ENCODE results near the gene PPFIBP2. TPM values are rescaled to one million over a fixed set of nuclear protein-coding genes. Genes with fewer than 3 reads are reported as not detected.
A peak's percentile ranks its signal among the peaks of the same experiment; 100 is the strongest.

Gene PPFIBP2
- total RNA-seq, 1 donor from 2014 or later, result 19.9 TPM

- no peak for ATAC-seq
- intact Hi-C loops (cut with micrococcal nuclease), result no loop called here
These were observed 8.7 kb downstream of the PPFIBP2 start for GRCh38 chr11:7522546-7522945.

GRCh38 chr11:7523416-7524210 lies 9.8 kb downstream of the PPFIBP2 start:
- intact Hi-C loops (cut with micrococcal nuclease), result no loop called here
- no peak for DNase-seq
- peak; percentile 62 for ATAC-seq

More at GRCh38 chr11:7522546-7522945, 8.7 kb downstream of the PPFIBP2 start:
- DNase-seq, result no peak

DNA sequence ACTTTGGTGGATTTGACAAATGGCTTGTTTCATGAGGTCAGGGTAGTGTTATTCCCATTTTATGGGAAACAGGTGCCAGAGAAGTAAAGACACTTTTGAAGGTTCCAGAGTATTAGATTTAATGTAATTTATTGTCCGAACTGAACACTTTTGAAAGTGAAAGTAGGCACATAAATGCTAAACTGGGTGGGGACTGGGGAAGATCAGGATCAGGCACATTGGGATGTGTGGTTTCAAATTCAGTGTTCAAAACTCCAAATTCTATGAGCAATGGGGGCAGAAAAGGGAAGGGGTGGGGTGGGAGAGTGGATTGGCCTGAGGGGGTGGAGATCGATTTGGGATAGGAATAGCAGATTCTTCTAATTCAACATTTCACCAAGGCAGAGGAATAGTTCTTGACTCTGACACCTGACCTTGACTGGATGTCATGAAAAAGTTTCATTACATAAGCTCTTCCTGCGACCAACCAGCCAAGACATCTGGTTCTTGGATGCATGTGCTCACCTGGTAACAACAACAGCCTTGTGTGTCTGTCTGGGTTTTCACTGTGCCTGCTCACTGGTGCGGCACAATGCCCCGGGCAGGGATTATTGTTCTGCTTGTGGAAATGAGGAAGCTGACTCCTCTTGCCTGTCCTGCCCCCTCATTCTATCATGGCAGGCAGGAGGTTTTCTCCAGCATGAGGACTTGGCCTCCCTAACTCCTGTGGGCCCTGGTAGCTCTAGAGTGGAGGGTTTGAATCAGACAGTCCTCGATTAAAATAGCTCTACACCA lies 10.8 kb downstream of the PPFIBP2 start:
- DNase-seq (no peak), ATAC-seq (peak; percentile 17)
- intact Hi-C loops (cut with micrococcal nuclease), result no loop called here

GRCh38 chr11:7525424-7525823 lies 11.6 kb downstream of the PPFIBP2 start:
- DNase-seq (no peak), ATAC-seq (no peak)
- intact Hi-C loops (cut with micrococcal nuclease), result no loop called here

- intact Hi-C loops (cut with micrococcal nuclease), result no loop called here
- ATAC-seq (no peak), DNase-seq (no peak)
These were observed 13.2 kb downstream of the PPFIBP2 start for GRCh38 chr11:7527029-7527428.

DNA sequence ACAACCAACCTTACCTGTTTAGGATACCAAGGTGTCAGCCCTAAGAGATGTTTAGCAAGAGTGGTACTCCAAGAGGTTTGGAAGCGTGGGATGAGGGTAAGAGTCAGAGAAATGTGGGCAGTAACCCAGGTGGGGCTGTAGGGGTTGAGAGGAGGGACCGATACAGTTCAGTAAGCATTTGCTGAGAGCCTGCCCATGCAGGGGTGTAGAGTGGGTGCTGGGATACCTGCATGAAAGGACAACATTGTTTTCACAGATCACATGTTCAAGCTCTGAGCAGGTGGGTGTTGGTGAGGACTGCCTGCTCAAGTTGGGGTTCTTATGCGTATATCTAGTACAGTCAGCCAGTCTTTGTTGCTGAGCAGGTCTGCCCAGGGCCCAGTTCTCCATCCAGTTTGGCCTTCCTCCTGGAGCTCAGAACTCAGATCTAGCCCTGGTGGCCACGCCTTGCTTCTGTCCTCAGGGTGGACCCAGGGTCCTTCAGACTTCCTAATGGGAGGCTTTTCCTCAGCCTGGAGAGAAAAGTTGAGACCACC lies 14.8 kb downstream of the PPFIBP2 start:
- no peak for DNase-seq
- no peak for ATAC-seq
- intact Hi-C loops (cut with micrococcal nuclease), result no loop called here

DNA sequence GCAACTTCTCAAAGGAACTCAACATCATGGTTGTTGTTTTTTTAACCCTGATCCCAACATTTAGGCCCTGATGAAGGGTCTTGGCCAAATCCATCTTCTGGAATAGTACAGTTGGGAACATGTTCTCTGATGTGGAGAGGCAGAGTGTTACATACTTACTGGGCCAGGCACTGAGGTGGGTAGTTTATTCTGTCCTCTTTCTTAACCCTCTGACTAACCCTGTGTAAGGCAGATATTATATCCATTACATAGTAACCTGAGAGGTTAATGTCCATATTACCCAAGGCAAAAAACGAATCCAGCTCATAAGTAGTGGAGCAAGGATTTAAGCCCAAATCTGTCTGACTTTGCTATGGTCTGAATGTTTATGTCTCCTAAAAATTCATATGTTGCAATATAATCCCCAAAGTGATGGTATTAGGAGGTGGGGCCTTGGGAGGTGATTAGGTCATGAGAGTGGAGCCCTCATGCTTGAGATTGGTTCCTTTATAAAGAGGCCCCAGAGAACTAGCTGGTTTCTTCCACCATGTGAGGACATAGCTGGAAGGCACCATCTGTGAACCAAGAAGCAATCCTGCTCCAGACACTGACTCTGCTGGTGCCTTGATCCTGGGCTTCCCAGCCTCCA lies 16.3 kb downstream of the PPFIBP2 start:
- DNase-seq, result no peak
- no peak for ATAC-seq
- intact Hi-C loops (cut with micrococcal nuclease), result no loop called here

GRCh38 chr11:7531011-7531410 lies 17.2 kb downstream of the PPFIBP2 start:
- intact Hi-C loops (cut with micrococcal nuclease), result no loop called here
- no peak for ATAC-seq
- no peak for DNase-seq

DNA sequence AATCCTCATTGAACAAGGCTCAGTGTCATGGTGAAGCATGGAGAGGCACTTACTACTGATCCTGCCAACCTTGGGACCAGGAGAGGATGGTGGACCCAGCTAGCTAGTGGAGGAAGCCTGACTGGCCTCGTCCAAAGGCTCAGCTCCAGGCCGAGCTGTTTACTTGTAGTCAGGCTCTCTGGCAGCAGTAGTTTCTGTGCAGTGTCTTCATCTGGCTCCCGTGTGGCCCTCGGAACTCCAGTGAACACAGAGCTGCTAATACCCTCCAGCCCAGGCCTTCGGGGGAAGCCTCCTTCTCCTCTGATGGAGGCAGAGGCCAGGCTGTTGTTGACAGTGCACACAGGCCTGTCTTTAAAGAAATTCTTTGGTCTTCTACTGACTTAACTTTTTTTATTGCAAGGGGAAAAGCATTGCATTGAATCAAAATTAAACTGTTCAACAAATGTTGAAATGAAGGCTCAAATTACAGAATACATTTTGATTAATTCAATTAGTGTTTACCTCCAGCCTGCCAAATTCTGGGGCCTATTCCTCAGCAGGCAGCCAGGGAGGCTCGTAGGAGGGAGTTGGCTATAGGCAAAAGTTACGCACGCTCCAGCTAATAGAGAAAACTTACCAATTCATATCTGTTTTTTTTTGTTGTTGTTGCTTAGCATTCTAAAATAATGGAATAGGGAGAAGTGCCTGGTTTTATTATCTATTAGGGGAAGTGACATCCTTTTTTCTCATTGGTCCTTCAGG lies 18.8 kb downstream of the PPFIBP2 start:
- intact Hi-C loops (cut with micrococcal nuclease), result no loop called here
- no peak for DNase-seq
- no peak for ATAC-seq

DNA sequence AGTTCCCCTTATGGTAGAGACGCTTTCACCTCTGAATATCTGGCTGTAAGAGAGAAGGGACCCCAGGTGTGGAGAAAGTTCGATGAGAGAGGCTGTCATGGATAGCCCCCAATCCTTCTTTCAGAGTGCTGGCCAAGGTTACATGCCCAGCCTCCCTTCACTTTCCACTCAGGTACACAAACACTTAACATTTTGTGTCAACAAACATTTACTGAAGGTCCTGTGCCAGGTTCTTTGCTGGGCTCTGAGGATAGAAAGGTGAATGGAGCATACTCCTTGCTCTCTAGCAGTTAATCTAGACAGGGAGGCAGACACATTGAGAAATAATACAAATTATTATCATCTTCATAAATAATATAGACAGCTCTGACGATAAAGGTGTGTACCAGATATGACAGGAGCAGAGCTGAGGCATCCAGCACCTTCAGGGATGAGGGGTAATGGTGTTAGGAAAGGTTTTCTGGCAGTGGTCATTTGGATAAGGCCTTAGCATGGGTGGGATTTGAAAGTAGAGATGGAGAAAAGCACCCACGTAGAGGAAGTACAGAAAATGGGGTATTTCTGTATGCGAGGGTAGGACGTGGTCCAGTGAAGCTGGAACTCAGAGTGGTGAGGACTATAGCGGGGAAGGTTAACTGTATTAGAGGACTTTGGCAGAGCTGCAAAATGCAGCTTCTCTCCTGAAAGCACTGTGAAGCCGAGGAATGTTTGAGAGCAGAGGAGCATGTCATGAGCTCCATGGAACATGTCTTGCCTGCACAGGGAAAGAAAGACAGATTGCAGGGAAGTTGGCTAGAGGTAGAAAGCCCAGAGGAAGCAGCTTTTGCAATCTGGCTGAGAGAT lies 19.6 kb downstream of the PPFIBP2 start:
- intact Hi-C loops (cut with micrococcal nuclease), result no loop called here
- ATAC-seq (no peak), DNase-seq (no peak)

DNA sequence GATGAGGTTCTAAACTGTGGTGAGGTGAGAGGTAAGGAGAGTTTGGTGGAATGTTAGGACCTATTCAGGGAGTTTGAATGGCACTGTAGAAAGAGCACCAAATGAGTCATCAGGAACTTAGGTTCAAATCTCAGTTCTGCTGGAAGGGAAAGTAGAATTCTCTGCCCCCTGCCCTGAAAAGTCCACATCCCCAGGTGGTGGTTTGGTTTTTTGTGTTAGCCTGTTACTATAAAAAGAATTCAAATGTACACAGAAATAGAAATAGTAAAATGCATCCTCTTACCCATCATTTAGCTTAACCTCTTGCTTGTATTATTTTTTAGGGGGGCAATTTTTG lies 20.2 kb downstream of the PPFIBP2 start:
- intact Hi-C loops (cut with micrococcal nuclease), result no loop called here

GRCh38 chr11:7536100-7536499 lies 22.3 kb downstream of the PPFIBP2 start:
- no peak for ATAC-seq
- no peak for DNase-seq
- intact Hi-C loops (cut with micrococcal nuclease), result no loop called here

More for the DNA sequence above, 20.2 kb downstream of the PPFIBP2 start:
- DNase-seq (no peak), ATAC-seq (no peak)

DNA sequence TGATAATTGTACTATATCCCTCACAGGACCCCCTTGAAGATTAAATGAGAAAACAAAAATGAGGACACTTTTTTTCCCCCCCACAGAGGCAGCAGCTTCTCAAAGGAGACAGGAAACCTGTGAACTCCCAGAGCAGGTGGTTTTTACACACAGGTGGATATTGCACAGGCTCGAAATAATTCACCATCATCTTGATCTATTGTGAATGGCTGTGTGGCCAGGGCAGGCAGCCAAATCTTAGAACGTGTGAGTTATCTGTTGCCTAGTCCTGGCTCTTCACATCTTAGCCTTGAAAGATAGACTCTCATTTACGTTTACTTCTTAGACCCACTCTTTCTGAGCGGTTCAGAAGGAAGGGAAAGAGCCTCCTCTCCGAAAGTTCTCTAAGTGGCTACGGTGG lies 23.5 kb downstream of the PPFIBP2 start:
- ATAC-seq (no peak), DNase-seq (no peak)
- intact Hi-C loops (cut with micrococcal nuclease), result no loop called here

DNA sequence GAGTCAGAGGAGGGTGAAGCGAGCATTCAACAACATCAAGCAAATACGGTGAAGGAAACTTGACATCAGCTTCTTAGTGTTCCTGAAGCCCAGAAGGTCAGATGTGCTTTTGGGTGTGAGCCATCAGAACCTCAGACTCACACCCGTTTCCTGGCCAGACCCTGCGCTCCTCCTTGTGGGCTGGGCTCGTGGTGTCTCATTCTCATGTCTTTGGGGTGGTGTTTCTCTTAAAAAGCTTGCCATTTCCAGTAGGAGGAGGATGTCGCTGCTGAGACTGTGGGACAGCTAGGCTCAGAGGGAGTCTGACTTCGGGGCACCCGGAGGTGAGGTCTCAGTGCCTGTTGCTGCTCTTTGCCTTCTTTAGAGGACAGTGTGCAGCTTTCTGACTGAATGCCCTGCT lies 24.2 kb downstream of the PPFIBP2 start:
- intact Hi-C loops (cut with micrococcal nuclease), result no loop called here
- peak; percentile 78 for ATAC-seq
- DNase-seq, result peak; percentile 55

- ATAC-seq, result peak; percentile 35
- intact Hi-C loops (cut with micrococcal nuclease), result no loop called here
- no peak for DNase-seq
These were observed 25.0 kb downstream of the PPFIBP2 start for GRCh38 chr11:7538466-7539454.

GRCh38 chr11:7540830-7541555 lies 27.2 kb downstream of the PPFIBP2 start:
- DNase-seq (no peak), ATAC-seq (no peak)
- intact Hi-C loops (cut with micrococcal nuclease), result no loop called here

DNA sequence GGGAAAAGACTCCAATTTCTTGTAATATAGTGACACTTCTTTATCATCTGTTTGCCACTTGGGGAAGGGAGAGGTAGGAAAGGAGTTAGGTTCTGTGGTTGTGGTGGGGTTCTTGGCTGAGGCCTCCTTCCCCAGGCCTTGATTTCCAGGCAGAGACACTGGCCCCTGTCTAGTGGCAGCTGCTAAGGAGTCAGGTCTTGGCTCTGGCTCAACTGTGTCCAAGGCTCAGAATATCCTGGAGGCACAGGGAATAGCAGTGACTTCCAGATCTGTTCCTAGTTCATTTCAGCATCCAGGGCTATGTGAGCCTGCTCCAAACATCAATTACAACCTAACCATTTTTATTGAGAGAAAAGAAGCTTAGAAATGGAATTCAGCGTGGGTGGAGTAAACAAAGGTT lies 29.5 kb downstream of the PPFIBP2 start:
- DNase-seq (no peak), ATAC-seq (peak; percentile 81)
- intact Hi-C loops (cut with micrococcal nuclease), result no loop called here

All from left ventricle myocardium superior (tissue), 1 donor.